Pancreas (tissue), 10 donors: Measurements from ENCODE around the gene PANK2. TPM values are rescaled to one million over a fixed set of nuclear protein-coding genes. Genes with fewer than 3 reads are reported as not detected.
A peak's percentile ranks its signal among the peaks of the same experiment; 100 is the strongest.
"Not testable (repeated sequence)": the region's sequence is repeated elsewhere in the genome, so short reads cannot be mapped to it uniquely, and the experiment has no call there.

Experiments
- ATAC-seq, 4 donors: fragments of 200-7000 bp; cut with Tn5 transposase; one replicate each; pipeline versions ENCODE4 v1.8.0 to v1.9.1; 2020; ENCODE audit warnings: mild to moderate bottlenecking in 4 of 4, moderate library complexity in 4 of 4
- DNase-seq, 6 donors: peaks; one replicate each; pipeline ENCODE4 v3.0.0-alpha.2; 2020
- FAIRE-seq: peaks from 2 replicates; lab custom pipeline; 2012; peaks lifted over from hg19 to GRCh38; lab: Jason Lieb, UNC
- H3K27ac ChIP-seq, 4 donors: fragments of 200-600 bp; sonication (generic); 1 replicate in 3 of 4; 2 replicates in 1 of 4; pipeline versions ENCODE4 v1.5.0 to v1.8.0; 2020
- H3K27me3 ChIP-seq, 4 donors: fragments of 200-600 bp; one replicate each; pipeline ENCODE4 v1.8.0; 2021
- H3K36me3 ChIP-seq, 3 donors: fragments of 200-600 bp; sonication (generic) in 1 of 3; one replicate each; pipeline versions ENCODE4 v1.5.0 to v1.8.0; 2020 to 2021
- H3K4me1 ChIP-seq, 3 donors: fragments of 200-600 bp; one replicate each; pipeline ENCODE4 v1.8.0; 2021
- H3K4me3 ChIP-seq, 4 donors: fragments of 200-600 bp; sonication (generic) in 2 of 4; one replicate each; pipeline versions ENCODE4 v1.5.0 to v1.8.0; 2020 to 2021
- H3K9me3 ChIP-seq, 4 donors: fragments of 200-600 bp; one replicate each; pipeline ENCODE4 v1.8.0; 2021
- CTCF ChIP-seq, 4 donors: fragments of 200-600 bp; sonication (generic) in 3 of 4; IDR thresholded peaks; one replicate each; pipeline versions ENCODE4 v1.5.0 to v1.8.0; 2021; ENCODE audit warnings: antibody characterized with exemption in 4 of 4
- WGBS, 2 donors: extraction: QIAGEN DNeasy Blood & Tissue Kit; methylation state at CpG; one replicate each; pipeline ENCODE4 v1.1.7; 2013; 5-methylcytosine and 5-hydroxymethylcytosine counted together
- intact Hi-C, 3 donors: fragments of 100-400 bp; cut with DNase I; formaldehyde crosslinking; loops; one replicate each; pipeline versions ENCODE4 v1.11.1 to v1.14.2; 2022
- polyA plus RNA-seq, 2 donors: library from polyadenylated mRNA; stranded (reverse); fragments of 200-250 nt; gene quantifications; one replicate each; pipeline ENCODE4 v1.2.3, GENCODE V29; 2013
- total RNA-seq, 6 donors: library from RNA; stranded (reverse); fragmentation: NEBNext Ultra II Directional in 4 of 6; extraction: Animal tissue kit (Norgen Biotek cat#: 25700) in 4 of 6; gene quantifications; one replicate each; pipeline versions ENCODE4 v1.2.1 to v1.2.4, GENCODE V29; 2021 to 2023
- donor health status: healthy with polysubstance abuse.
- donor health status: DM: no; HTN: no; CAD: no; lungs with moderate emphysema.
- donor health status: DM: no; HTN: no; CAD: no.
- donor health status: control.
- donor health status: control.
- donor health status: Bipolar disorder and iron deficiency.
- donor health status: DM: yes; HTN: yes; CAD: no.
- donor health status: DM: no; HTN: no; CAD: no.
- donor health status: DM: no; HTN: no; CAD: no.
- donor health status: DM: yes; HTN: yes; CAD: no.

The PANK2 gene
- total and polyA plus RNA-seq, 8 donors = 10.1 to 23.4 (median 13.3) TPM

- WGBS, 2 donors = 64 to 86% methylated on average over 3 of the region's 3 CpGs
- no peak for DNase-seq
- Histone ChIP-seq H3K4me1 (no peaks in the 10 kb centered on the region), H3K27me3 (no peaks in the 10 kb centered on the region), H3K27ac (no peak overlapping the region), H3K36me3 (no peaks in the 10 kb centered on the region), H3K4me3 (no peak overlapping the region), H3K9me3 (no peaks in the 10 kb centered on the region)
- no peak for FAIRE-seq
- ATAC-seq = no peak
- intact Hi-C loops = no loop called here
- TF ChIP-seq CTCF (IDR thresholded peaks at IDR 0.05) = no peak
Measured at GRCh38 chr20:3874194-3874844, 14.9 kb upstream of the PANK2 start.

GRCh38 chr20:3875378-3875974 is 13.7 kb upstream of the PANK2 start:
- Histone ChIP-seq H3K27ac (no peak overlapping the region), H3K4me1 (no peaks in the 10 kb centered on the region), H3K27me3 (no peaks in the 10 kb centered on the region), H3K9me3 (no peaks in the 10 kb centered on the region), H3K4me3 (no peak overlapping the region), H3K36me3 (no peaks in the 10 kb centered on the region)
- ATAC-seq (peak in 1 of 4 donors; percentile 16), FAIRE-seq (no peak), DNase-seq (no peak)
- no peak for TF ChIP-seq CTCF (IDR thresholded peaks at IDR 0.05)
- intact Hi-C loops = no loop called here
- WGBS, 2 donors = 83 to 86% methylated on average over 9 of the region's 9 CpGs

- intact Hi-C loops = no loop called here
- TF ChIP-seq CTCF (IDR thresholded peaks at IDR 0.05) = no peak
Measured at GRCh38 chr20:3876000-3876399, 13.2 kb upstream of the PANK2 start.

GRCh38 chr20:3876676-3877075 is 12.5 kb upstream of the PANK2 start:
- Histone ChIP-seq H3K4me1 (no peaks in the 10 kb centered on the region), H3K9me3 (no peaks in the 10 kb centered on the region), H3K4me3 (no peak overlapping the region), H3K36me3 (no peaks in the 10 kb centered on the region), H3K27me3 (no peaks in the 10 kb centered on the region), H3K27ac (no peak overlapping the region)
- ATAC-seq = no peak
- no peak for FAIRE-seq
- no peak for TF ChIP-seq CTCF (IDR thresholded peaks at IDR 0.05)
- intact Hi-C loops = no loop called here
- DNase-seq = no peak

More at GRCh38 chr20:3876000-3876399, 13.2 kb upstream of the PANK2 start:
- H3K27me3 ChIP-seq = no peaks in the 10 kb centered on the region
- DNase-seq (no peak), ATAC-seq (no peak), FAIRE-seq (no peak)
- no peaks in the 10 kb centered on the region for H3K36me3 ChIP-seq
- WGBS, 2 donors = 76 to 83% methylated on average over 1 of the region's 1 CpG
- H3K4me3 ChIP-seq = no peak overlapping the region
- H3K4me1 ChIP-seq = no peaks in the 10 kb centered on the region
- no peaks in the 10 kb centered on the region for H3K9me3 ChIP-seq
- H3K27ac ChIP-seq = no peak overlapping the region

- H3K9me3 ChIP-seq, H3K27ac ChIP-seq, H3K4me3 ChIP-seq, H3K27me3 ChIP-seq, H3K4me1 ChIP-seq, intact Hi-C loops, FAIRE-seq, ATAC-seq, H3K36me3 ChIP-seq: not testable (repeated sequence)
- peak in 1 of 6 donors; percentile 1 for DNase-seq
- WGBS, 2 donors = 97 to 99% methylated on average over 4 of the region's 4 CpGs
Measured at GRCh38 chr20:3878921-3879274, 10.3 kb upstream of the PANK2 start.
